PC-3 (cell line): ENCODE results near the gene ABHD13.

Experiments used
- EZH2 ChIP-seq: fragments of 300-600 bp; sonication (generic); IDR thresholded peaks from one replicate; pipeline ENCODE4 v1.6.1; 2017; ENCODE audit warnings: antibody characterized with exemption, mild to moderate bottlenecking, low read length; ENCODE audit not compliant: unreplicated experiment
- EZH2phosphoT487 ChIP-seq: fragments of 300-600 bp; sonication (generic); IDR thresholded peaks from 2 replicates; pipeline ENCODE4 v1.6.1; 2018; ENCODE audit warnings: mild to moderate bottlenecking, antibody characterized with exemption, low read length, borderline replicate concordance
- TF ChIP-seq, protein P1 (sequence below): fragments of 300-600 bp; sonication (generic); conservative IDR thresholded peaks from 2 replicates; pipeline ENCODE4 v1.5.1; 2017; ENCODE audit warnings: antibody characterized with exemption, low read depth, mild to moderate bottlenecking, low read length

DNA sequence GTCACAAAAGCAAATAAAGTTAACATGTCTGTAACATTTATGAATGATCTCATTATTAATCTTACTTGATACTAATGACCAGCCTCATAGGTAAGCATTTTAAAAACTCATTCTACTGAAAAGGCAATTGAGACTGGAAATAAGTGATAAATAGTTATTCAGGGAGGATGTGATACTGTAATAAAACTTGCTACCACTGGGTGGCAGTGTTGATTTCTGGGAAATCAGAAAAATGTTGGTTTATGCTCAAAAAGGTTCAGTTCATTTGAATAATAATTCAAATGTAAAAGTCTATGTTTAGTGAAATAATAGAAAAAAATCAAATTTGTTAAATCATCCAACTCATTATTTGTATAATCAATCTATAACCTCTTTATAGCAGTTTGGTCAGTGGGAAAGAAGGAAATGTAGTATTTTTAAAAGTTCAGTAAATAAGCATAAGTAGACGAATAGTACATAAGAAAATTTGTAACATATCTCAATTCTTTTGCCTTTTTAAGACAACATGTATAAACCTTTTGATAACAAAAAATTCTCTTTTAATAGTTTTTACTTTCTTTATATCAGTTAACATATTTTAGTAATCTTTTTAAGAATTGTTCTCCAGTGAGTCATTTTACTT is 9.6 kb downstream of the ABHD13 start:
- TF ChIP-seq, protein P1, sequence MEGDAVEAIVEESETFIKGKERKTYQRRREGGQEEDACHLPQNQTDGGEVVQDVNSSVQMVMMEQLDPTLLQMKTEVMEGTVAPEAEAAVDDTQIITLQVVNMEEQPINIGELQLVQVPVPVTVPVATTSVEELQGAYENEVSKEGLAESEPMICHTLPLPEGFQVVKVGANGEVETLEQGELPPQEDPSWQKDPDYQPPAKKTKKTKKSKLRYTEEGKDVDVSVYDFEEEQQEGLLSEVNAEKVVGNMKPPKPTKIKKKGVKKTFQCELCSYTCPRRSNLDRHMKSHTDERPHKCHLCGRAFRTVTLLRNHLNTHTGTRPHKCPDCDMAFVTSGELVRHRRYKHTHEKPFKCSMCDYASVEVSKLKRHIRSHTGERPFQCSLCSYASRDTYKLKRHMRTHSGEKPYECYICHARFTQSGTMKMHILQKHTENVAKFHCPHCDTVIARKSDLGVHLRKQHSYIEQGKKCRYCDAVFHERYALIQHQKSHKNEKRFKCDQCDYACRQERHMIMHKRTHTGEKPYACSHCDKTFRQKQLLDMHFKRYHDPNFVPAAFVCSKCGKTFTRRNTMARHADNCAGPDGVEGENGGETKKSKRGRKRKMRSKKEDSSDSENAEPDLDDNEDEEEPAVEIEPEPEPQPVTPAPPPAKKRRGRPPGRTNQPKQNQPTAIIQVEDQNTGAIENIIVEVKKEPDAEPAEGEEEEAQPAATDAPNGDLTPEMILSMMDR, result peak; percentile 83
- no peak for TF ChIP-seq EZH2
- TF ChIP-seq EZH2phosphoT487, result no peak
